Transverse colon (tissue), 4 donors: ENCODE measurements around the gene HYI. TPM values are rescaled to one million over a fixed set of nuclear protein-coding genes. Genes with fewer than 3 reads are reported as not detected.

Source experiments
- DNase-seq: peaks from one replicate; pipeline ENCODE4 v3.0.0-alpha.2; 2019
- H3K27ac ChIP-seq, 4 donors: fragments of 200-600 bp; sonication (generic); 2 replicates each; pipeline ENCODE4 v1.5.1; 2016 to 2018; ENCODE audit warnings: inconsistent platforms in 4 of 4
- H3K27me3 ChIP-seq: fragments of 200-600 bp; sonication (generic); 2 replicates; pipeline ENCODE4 v1.5.1; 2017; ENCODE audit warnings: inconsistent platforms
- H3K36me3 ChIP-seq, 4 donors: fragments of 200-600 bp; sonication (generic); 2 replicates each; pipeline ENCODE4 v1.5.1; 2017 to 2019; ENCODE audit warnings: inconsistent platforms in 4 of 4
- H3K4me1 ChIP-seq, 4 donors: fragments of 200-600 bp; sonication (generic); 2 replicates each; pipeline ENCODE4 v1.5.1; 2017 to 2020; ENCODE audit warnings: inconsistent platforms in 4 of 4
- H3K4me3 ChIP-seq, 4 donors: fragments of 200-600 bp; sonication (generic); 1 replicate in 1 of 4; 2 replicates in 3 of 4; pipeline versions ENCODE4 v1.5.1 to v1.6.1; 2017 to 2019; ENCODE audit warnings: inconsistent platforms in 4 of 4
- H3K9me3 ChIP-seq, 2 donors: fragments of 200-600 bp; sonication (generic); 2 replicates each; pipeline ENCODE4 v1.5.1; 2017 to 2019; ENCODE audit warnings: inconsistent platforms in 2 of 2
- EP300 ChIP-seq: sonication (generic); formaldehyde crosslinking; IDR thresholded peaks from one replicate; pipeline ENCODE4 v1.6.1; 2017; ENCODE audit warnings: antibody characterized with exemption, low read depth
- POLR2A ChIP-seq: fragments of 450-650 bp; IDR thresholded peaks from one replicate; pipeline ENCODE4 v1.6.1; 2016; ENCODE audit warnings: antibody characterized with exemption, mild to moderate bottlenecking, moderate library complexity
- POLR2AphosphoS5 ChIP-seq, 3 donors: sonication (generic); formaldehyde crosslinking; IDR thresholded peaks; one replicate each; pipeline ENCODE4 v1.6.1; 2016; ENCODE audit warnings: antibody characterized with exemption in 3 of 3
- WGBS, 2 donors: methylation state at CpG; one replicate each; pipeline ENCODE4 v1.1.5; 2018; ENCODE audit warnings: low coverage in 1 of 2; 5-methylcytosine and 5-hydroxymethylcytosine counted together
- in situ Hi-C, 4 donors: fragments of 200-750 bp; cut with MboI; loops; one replicate each; pipeline versions ENCODE4 v1.15.0 to v1.15.1; 2017; ENCODE audit warnings: low sequenced_read_pairs in 3 of 4, low pct_ligation_motif_present in 1 of 4, low pct_unique_long_range_greater_than_20kb in 1 of 4
- intact Hi-C: fragments of 100-400 bp; cut with DNase I; formaldehyde crosslinking; loops from one replicate; pipeline ENCODE4 v1.15.1; 2023; ENCODE audit warnings: low total_unique reads
- total RNA-seq, 4 donors: library from RNA; depleted of rRNA; stranded (reverse); fragments of >200 nt; gene quantifications; one replicate each; pipeline ENCODE4 v1.1.0, GENCODE V29; 2016
- TF ChIP-seq, protein P1 (sequence below), 5 experiments: fragments of 200-600 bp in 3 of 5; fragments of 450-650 bp in 2 of 5; sonication (generic) in 3 of 5; IDR thresholded peaks; 1 replicate in 2 of 5; 2 replicates in 3 of 5; pipeline ENCODE4 v1.5.1; 2016 to 2017; ENCODE audit warnings: antibody characterized with exemption in 5 of 5, inconsistent platforms in 3 of 5, mild to moderate bottlenecking in 2 of 5, moderate library complexity in 1 of 5

HYI gene
- total RNA-seq, 4 donors from 2014 or later = 71.1 to 126 (median 119) TPM

DNA sequence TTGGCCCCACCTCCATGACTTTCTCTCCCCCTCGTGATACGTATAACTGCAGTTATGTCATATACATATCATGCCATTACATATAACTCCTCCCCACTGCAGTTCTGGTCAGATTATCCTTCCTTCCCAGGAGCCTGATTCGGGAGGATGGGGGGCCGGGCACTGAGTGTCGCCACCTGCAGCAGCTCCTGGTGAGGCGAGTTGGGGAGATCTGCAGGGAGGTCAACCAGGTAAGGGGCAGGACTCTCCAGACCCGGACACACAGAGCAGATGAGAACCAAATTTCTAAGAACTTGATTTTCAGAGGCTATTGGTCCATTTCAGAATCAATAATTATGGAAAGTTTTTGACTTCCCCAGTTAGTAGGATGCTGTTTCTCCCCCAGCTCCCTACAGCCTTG, 19.5 kb downstream of the HYI start:
- no peak overlapping the region for H3K4me3 ChIP-seq
- in situ Hi-C loops = loop anchor here in 1 of 4 donors (25.0 kb wide), 1 partner anchor 203 kb away; no protein-coding TSS in a partner anchor
- DNase-seq = no peak
- peaks cover 0 to 3% (median 0%) of the 10 kb centered on the region in 4 donors for H3K4me1 ChIP-seq
- H3K27me3 ChIP-seq = no peaks in the 10 kb centered on the region
- intact Hi-C loops = no loop called here
- 76 to 91% methylated on average over 4 to 7 of the region's 7 CpGs for WGBS, 2 donors
- H3K27ac ChIP-seq = no peak overlapping the region
- no peak for TF ChIP-seq POLR2AphosphoS5 (IDR thresholded peaks at IDR 0.05)
- TF ChIP-seq POLR2A = no peak
- TF ChIP-seq, protein P1, sequence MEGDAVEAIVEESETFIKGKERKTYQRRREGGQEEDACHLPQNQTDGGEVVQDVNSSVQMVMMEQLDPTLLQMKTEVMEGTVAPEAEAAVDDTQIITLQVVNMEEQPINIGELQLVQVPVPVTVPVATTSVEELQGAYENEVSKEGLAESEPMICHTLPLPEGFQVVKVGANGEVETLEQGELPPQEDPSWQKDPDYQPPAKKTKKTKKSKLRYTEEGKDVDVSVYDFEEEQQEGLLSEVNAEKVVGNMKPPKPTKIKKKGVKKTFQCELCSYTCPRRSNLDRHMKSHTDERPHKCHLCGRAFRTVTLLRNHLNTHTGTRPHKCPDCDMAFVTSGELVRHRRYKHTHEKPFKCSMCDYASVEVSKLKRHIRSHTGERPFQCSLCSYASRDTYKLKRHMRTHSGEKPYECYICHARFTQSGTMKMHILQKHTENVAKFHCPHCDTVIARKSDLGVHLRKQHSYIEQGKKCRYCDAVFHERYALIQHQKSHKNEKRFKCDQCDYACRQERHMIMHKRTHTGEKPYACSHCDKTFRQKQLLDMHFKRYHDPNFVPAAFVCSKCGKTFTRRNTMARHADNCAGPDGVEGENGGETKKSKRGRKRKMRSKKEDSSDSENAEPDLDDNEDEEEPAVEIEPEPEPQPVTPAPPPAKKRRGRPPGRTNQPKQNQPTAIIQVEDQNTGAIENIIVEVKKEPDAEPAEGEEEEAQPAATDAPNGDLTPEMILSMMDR (IDR thresholded peaks at IDR 0.05) = no peak
- TF ChIP-seq EP300 = no peak
- H3K36me3 ChIP-seq = peaks cover 0 to 46% (median 27%) of the 10 kb centered on the region in 4 donors
- no peaks in the 10 kb centered on the region for H3K9me3 ChIP-seq

DNA sequence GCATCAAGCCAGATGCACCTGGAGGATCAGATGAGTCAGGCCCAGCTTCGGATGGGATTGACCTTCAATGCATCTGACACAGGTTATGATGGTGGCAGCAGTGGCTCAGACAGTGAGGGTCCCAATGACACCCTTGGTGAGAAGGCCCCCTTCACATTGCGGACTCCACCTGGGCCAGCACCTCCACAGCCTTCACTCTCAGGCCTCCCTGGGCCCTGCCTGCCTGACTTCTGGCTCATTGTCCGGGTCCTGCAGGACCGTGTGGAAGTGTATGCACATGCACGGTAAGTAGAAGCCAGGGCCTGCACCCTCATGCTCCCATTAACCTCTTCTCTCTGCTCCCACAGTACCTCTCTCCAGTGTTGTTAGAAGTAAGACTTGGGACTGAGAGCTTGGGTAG, 20.8 kb downstream of the HYI start:
- DNase-seq = no peak

GRCh38 chr1:43432171-43432860, 21.4 kb downstream of the HYI start:
- H3K27me3 ChIP-seq = no peaks in the 10 kb centered on the region
- no peak overlapping the region for H3K27ac ChIP-seq
- intact Hi-C loops = no loop called here
- in situ Hi-C loops = loop anchor here in 1 of 4 donors (25.0 kb wide), 1 partner anchor 205 kb away; no protein-coding TSS in a partner anchor
- no peaks in the 10 kb centered on the region for H3K9me3 ChIP-seq
- peaks cover 0 to 64% (median 31%) of the 10 kb centered on the region in 4 donors for H3K36me3 ChIP-seq
- 87% methylated on average over 9 of the region's 9 CpGs; no CpG with 5 or more reads in 1 of the 2 donors for WGBS, 2 donors
- H3K4me3 ChIP-seq = no peak overlapping the region
- DNase-seq = no peak
- TF ChIP-seq POLR2A (no peak), POLR2AphosphoS5 (IDR thresholded peaks at IDR 0.05) (no peak), EP300 (no peak)
- TF ChIP-seq, protein P1 (IDR thresholded peaks at IDR 0.05) = no peak
- H3K4me1 ChIP-seq = peaks cover 0 to 3% (median 0%) of the 10 kb centered on the region in 4 donors

More for the DNA sequence above, 20.8 kb downstream of the HYI start:
- Histone ChIP-seq H3K4me3 (no peak overlapping the region), H3K4me1 (peaks cover 0 to 3% (median 0%) of the 10 kb centered on the region in 4 donors), H3K27me3 (no peaks in the 10 kb centered on the region), H3K9me3 (no peaks in the 10 kb centered on the region), H3K36me3 (peaks cover 0 to 59% (median 29%) of the 10 kb centered on the region in 4 donors), H3K27ac (no peak overlapping the region)
- intact Hi-C loops (no loop called here), in situ Hi-C loops (loop anchor here in 1 of 4 donors (25.0 kb wide), 1 partner anchor 204 kb away; no protein-coding TSS in a partner anchor)
- WGBS, 2 donors = 87% methylated on average over 5 of the region's 5 CpGs; no CpG with 5 or more reads in 1 of the 2 donors
- TF ChIP-seq, protein P1 (IDR thresholded peaks at IDR 0.05) = no peak
- TF ChIP-seq POLR2A (no peak), POLR2AphosphoS5 (IDR thresholded peaks at IDR 0.05) (no peak), EP300 (no peak)

DNA sequence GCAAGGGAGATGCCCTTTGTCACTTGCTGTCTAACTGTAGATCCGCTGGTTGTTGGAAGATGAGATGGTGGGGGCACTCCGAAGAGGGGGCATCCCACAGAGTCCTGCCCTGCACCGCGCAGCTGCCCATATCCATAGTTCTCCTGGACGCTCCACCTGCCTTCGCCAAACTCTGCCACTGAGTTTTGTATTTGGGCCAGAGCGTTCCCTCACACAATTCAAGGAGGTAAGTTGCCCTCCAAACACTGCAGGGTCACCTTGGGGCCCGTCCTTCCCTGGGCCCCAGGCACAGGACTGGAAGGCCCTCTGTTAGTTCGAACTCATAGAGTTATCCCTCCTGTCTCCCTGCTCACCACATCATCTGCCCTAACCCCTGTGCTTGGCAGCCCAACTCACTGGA, 22.1 kb downstream of the HYI start:
- TF ChIP-seq POLR2AphosphoS5 (IDR thresholded peaks at IDR 0.05) (no peak), POLR2A (no peak), EP300 (no peak)
- TF ChIP-seq, protein P1 (IDR thresholded peaks at IDR 0.05) = no peak
- 96% methylated on average over 9 of the region's 9 CpGs; no CpG with 5 or more reads in 1 of the 2 donors for WGBS, 2 donors
- Histone ChIP-seq H3K27ac (no peak overlapping the region), H3K27me3 (no peaks in the 10 kb centered on the region), H3K4me1 (peaks cover 0 to 3% (median 0%) of the 10 kb centered on the region in 4 donors), H3K4me3 (no peak overlapping the region), H3K36me3 (peaks cover 0 to 71% (median 34%) of the 10 kb centered on the region in 4 donors), H3K9me3 (no peaks in the 10 kb centered on the region)
- in situ Hi-C loops = loop anchor here in 1 of 4 donors (25.0 kb wide), 1 partner anchor 206 kb away; no protein-coding TSS in a partner anchor
- DNase-seq = no peak
- intact Hi-C loops = no loop called here
